ENCODE measurements around the gene BANK1.

GRCh38 chr4:101843054-101843453, 52.5 kb downstream of the BANK1 start:
- TF ChIP-seq CTCF (conservative IDR thresholded peaks at IDR 0.05): no peak
- TF ChIP-seq EZH2 (IDR thresholded peaks at IDR 0.05; ENCODE audit: low read depth): no peak

Measured in PC-9 (cell line).